Measurements from ENCODE around the gene PKDCC. TPM values are rescaled to one million over a fixed set of nuclear protein-coding genes. Genes with fewer than 3 reads are reported as not detected.

PKDCC gene
- total RNA-seq, 1 donor from 2014 or later = not detected

DNA sequence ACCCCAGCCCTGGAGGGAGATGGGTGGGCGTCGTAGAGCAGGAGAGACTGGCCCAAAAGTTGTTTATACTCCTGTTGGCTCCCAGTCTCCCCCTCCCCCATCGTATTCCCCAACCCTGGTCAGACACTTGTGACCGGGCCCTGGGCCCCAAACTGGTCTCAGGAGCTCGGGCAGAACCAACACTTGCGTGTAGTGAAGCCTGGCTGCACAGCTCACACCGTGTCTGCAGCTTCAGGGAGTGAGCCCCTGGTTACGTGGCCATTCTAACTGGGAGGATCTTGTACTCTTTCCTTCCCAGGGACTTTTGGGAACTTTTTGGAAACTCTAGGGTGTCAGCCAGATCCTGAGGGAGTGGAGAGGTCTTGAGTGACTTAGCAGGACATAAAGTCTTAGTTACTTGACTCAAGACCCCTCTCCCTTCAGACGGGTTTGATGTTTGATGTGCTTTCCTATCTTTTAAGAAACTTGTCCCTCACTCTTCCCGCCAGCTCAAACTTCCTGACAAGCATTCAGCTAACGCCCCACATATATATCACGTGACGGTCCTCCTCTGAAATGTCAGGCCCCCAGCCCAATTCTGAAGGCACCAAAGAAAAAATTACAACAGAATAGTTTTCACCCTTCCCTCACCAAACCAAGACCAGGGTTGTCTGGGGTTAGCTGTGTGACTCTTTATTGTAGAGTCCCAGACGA is 2.3 kb downstream of the PKDCC start:
- intact Hi-C loops (cut with micrococcal nuclease) = no loop called here
- no peaks in the 10 kb centered on the region for H3K9me3 Mint-ChIP-seq
- CTCF ChIA-PET = no interaction called here
- peaks cover 6% of the 10 kb centered on the region for H3K4me1 Mint-ChIP-seq
- no peak overlapping the region for H3K4me3 Mint-ChIP-seq
- H3K27me3 Mint-ChIP-seq = peaks cover 36% of the 10 kb centered on the region
- DNase-seq (no peak), ATAC-seq (ENCODE audit: low read depth) (no peak)
- no peak overlapping the region for H3K27ac Mint-ChIP-seq
- POLR2A ChIA-PET = no interaction called here
- TF ChIP-seq, protein P1, sequence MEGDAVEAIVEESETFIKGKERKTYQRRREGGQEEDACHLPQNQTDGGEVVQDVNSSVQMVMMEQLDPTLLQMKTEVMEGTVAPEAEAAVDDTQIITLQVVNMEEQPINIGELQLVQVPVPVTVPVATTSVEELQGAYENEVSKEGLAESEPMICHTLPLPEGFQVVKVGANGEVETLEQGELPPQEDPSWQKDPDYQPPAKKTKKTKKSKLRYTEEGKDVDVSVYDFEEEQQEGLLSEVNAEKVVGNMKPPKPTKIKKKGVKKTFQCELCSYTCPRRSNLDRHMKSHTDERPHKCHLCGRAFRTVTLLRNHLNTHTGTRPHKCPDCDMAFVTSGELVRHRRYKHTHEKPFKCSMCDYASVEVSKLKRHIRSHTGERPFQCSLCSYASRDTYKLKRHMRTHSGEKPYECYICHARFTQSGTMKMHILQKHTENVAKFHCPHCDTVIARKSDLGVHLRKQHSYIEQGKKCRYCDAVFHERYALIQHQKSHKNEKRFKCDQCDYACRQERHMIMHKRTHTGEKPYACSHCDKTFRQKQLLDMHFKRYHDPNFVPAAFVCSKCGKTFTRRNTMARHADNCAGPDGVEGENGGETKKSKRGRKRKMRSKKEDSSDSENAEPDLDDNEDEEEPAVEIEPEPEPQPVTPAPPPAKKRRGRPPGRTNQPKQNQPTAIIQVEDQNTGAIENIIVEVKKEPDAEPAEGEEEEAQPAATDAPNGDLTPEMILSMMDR (IDR thresholded peaks at IDR 0.05) = no peak
- H3K36me3 Mint-ChIP-seq (ENCODE audit: low read depth) = no peaks in the 10 kb centered on the region

DNA sequence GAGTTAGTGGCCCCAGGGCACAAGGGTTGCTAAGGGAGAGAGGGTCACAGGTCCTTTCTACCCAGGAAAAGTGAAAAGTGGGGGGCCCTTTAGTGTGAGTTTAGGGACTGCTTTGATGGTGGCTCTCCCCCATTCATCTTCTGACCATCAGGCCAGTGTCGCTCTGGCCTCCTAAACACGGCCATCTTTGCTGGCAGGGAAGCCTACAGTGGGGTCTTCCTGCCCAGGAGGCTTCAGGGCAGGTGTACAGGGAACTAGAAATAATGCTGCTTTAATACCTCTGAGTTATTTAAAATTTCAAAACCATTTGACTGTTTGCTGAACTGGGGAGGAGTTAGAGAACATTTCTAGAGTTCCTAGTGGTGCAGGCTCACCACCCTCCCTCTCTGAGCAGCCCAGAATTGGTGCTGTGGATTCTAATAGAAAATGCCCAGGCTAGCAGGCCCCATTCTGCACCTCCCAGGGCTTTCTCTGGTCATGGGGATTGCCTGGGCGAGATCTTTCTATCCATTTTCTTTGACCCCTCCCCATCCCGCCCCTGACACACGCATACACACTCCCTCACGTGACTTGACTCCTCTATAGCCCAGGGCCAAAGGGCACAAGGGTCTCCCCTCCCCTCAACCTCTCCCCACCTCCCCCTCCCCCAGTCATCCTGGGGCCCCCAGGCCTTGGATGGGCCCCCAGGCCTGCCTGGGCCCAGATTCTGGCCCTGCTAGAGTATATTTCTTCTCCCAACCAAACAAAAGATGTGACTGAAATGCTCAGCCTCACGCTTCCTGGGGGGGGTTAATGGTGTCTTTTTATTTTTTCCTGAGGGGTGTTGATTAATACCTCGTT is 3.1 kb downstream of the PKDCC start:
- TF ChIP-seq, protein P1 (IDR thresholded peaks at IDR 0.05) = no peak
- ATAC-seq (ENCODE audit: low read depth) (no peak), DNase-seq (no peak)
- ChIA-PET POLR2A (no interaction called here), CTCF (no interaction called here)
- no peaks in the 10 kb centered on the region for H3K36me3 Mint-ChIP-seq (ENCODE audit: low read depth)
- intact Hi-C loops (cut with micrococcal nuclease) = no loop called here
- no peak overlapping the region for H3K27ac Mint-ChIP-seq
- no peaks in the 10 kb centered on the region for H3K9me3 Mint-ChIP-seq
- H3K4me3 Mint-ChIP-seq = no peak overlapping the region
- H3K27me3 Mint-ChIP-seq = peaks cover 32% of the 10 kb centered on the region
- H3K4me1 Mint-ChIP-seq = peaks cover 6% of the 10 kb centered on the region

DNA sequence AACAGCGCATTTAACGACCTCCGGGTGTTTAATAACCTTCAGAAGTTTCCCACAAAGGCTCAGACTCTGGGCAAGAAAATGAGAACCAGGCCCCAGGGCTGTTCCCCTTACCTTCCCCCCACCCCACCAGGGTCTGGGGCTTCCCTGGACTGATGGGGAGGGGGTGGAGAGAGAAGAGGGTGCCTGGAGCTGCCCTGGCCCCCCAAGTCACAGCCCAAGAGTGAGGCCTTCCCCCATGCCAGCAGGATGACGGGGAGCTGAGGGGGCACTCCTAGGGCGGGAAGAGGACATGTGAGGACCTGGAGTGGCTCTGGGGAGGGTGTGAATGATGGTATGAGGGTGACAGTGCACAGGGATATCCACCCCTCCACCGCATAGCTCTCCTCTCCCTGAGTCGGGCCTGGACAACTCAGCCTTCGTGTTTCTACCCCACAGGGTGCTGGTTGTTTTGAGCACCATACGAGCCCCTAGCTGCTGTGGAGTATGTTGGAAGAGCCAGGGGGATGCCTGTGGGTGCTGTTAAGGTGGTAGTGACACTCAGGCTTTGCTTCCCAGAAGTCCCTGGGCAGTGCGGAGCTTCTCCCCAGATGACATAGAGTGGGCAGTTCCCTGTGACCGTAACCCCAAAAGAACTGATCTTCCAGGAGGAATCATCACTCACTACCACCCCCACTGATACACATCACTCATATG is 3.9 kb downstream of the PKDCC start:
- TF ChIP-seq, protein P1 (IDR thresholded peaks at IDR 0.05) = no peak
- POLR2A ChIA-PET = no interaction called here
- intact Hi-C loops (cut with micrococcal nuclease) = no loop called here
- ATAC-seq (ENCODE audit: low read depth) (no peak), DNase-seq (no peak)
- Mint-ChIP-seq H3K4me3 (no peak overlapping the region), H3K27ac (no peak overlapping the region), H3K27me3 (peaks cover 30% of the 10 kb centered on the region), H3K4me1 (peaks cover 6% of the 10 kb centered on the region), H3K9me3 (no peaks in the 10 kb centered on the region), H3K36me3 (ENCODE audit: low read depth) (no peaks in the 10 kb centered on the region)
- CTCF ChIA-PET = no interaction called here

DNA sequence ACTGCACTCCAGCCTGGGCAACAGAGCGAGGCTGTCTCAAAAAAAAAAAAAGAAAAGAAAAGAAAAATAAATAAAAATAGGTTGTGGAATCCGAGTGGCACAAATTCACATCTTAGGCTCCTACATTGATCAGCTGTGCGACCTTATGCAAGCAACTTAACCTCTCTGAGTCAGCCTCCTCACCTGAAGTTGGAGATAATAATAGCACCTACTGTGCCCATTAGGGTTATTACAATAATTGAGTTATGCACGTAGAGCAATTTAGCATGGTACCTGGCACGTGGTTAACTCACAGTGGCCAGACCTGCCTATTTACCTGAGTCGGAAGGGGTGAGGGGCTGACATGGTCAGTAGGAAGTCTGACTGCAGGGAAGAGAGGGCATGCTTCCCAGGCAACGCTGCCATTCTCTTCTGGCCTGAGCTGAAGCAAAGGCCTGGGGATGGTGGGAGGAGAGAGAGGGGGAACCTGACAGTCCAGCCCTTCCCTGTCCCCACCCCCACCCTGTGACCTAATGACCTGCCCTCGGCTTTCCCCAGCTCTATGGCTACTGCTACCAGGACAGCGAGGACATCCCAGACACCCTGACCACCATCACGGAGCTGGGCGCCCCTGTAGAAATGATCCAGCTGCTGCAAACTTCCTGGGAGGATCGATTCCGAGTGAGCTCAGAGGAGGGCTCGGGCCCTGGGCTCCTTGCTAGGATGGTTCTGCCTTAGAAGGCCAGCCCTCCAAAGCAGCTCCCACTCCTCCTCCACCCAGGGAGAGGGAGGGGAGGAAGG is 5.1 kb downstream of the PKDCC start:
- TF ChIP-seq, protein P1 (IDR thresholded peaks at IDR 0.05) = no peak
- peaks cover 2% of the 10 kb centered on the region for H3K4me1 Mint-ChIP-seq
- intact Hi-C loops (cut with micrococcal nuclease) = no loop called here
- peaks cover 29% of the 10 kb centered on the region for H3K27me3 Mint-ChIP-seq
- DNase-seq (no peak), ATAC-seq (ENCODE audit: low read depth) (no peak)
- H3K27ac Mint-ChIP-seq = no peak overlapping the region
- no peaks in the 10 kb centered on the region for H3K36me3 Mint-ChIP-seq (ENCODE audit: low read depth)
- ChIA-PET CTCF (no interaction called here), POLR2A (no interaction called here)
- H3K4me3 Mint-ChIP-seq = no peak overlapping the region
- no peaks in the 10 kb centered on the region for H3K9me3 Mint-ChIP-seq

Data from activated B cell treated with CpG ODN at 0.5 μM for 24 hours (primary cell).